Fibroblast of skin of back (primary cell): ENCODE results near the gene P2RX7.

Experiments
- DNase-seq: peaks from one replicate; pipeline ENCODE4 v3.0.0-alpha.2; 2013

P2RX7 gene

DNA sequence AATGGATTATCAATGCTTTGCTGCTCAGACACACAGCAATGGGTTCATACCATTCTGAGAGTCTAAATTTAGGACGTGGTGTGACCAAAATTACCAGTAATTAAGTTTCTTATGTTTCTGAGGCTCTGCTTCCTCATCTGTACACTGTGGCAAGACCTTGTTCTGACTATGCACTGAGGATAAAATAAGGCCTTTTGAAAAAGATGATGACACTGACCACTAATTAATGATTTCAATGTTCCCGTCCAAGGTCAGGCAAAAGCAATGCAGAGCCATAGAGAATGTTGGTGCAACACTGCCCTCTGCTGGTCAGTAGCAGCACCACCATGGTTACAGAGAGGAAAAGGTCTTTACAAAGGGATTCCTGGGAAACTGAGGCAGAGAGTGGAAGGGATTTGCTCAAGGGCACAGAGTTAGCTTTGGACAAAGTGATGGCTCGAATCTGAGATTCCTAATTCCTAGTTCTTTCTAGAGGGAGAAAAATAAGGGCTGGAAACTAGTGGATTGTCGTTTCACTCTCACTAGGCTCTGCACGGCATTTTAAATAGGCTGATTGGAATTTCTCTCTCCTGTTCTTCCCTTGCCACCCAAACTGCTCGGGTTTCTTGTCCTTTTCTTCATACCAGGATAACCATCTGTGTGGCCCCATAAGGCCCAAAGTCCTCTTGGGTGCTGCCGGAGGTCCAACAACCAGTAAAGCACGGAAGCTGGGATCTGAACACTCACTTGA, 22.3 kb upstream of the P2RX7 start:
- peak; percentile 63 for DNase-seq

- DNase-seq = no peak
Measured at GRCh38 chr12:121111684-121112083, 21.0 kb upstream of the P2RX7 start.

GRCh38 chr12:121112496-121112895, 20.2 kb upstream of the P2RX7 start:
- DNase-seq = no peak

GRCh38 chr12:121113057-121113456, 19.6 kb upstream of the P2RX7 start:
- DNase-seq = no peak

DNA sequence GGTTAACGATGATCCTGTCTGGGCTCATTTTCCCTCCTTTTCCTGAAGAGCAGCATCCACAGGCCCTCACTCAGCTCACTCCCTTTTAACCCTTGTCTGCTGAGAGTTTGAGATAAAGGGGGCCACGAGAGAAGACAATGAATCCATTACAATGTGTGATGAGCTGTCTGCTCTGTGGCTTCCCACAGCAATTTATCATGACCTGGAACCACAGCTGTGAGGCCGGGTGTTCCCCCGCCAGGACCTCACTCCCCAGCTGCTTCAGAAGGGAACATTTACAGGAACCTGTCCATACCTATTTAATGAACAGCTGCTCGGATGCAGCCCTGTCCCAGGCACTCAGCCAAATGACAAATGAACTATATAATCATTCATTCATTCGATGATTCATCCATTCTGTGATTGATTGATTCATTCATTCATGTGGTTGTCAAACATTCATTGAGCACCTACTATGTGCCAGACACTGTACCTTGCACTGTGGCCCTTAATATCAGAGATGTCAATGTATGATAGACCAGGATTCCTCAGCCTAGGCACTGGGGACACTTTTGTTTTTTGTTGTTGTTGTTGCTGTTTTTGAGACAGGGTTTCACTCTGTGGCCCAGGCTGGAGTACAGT, 18.5 kb upstream of the P2RX7 start:
- DNase-seq = no peak

DNA sequence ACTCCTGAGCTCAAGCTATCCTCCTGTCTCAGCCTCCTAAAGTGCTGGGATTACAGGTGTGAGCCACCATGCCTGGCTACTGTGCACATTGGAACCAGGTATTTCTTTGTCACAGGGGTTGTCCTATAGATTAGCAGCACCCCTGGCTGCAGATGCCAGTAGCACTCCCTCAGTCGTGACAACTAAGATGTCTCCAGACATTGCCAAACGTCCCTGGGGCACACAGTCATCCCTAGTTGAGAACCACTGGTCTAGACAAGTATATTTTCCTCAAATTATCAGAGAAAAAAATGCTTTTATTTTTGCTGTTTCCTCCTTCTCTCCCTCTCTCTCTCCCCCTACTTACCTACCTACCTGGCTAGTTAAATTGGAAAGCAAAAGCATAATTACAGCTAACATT, 17.9 kb upstream of the P2RX7 start:
- DNase-seq = no peak

- DNase-seq = no peak
Measured at GRCh38 chr12:121115530-121115929, 17.1 kb upstream of the P2RX7 start.

- DNase-seq = no peak
Measured at GRCh38 chr12:121116318-121117225, 16.1 kb upstream of the P2RX7 start.

DNA sequence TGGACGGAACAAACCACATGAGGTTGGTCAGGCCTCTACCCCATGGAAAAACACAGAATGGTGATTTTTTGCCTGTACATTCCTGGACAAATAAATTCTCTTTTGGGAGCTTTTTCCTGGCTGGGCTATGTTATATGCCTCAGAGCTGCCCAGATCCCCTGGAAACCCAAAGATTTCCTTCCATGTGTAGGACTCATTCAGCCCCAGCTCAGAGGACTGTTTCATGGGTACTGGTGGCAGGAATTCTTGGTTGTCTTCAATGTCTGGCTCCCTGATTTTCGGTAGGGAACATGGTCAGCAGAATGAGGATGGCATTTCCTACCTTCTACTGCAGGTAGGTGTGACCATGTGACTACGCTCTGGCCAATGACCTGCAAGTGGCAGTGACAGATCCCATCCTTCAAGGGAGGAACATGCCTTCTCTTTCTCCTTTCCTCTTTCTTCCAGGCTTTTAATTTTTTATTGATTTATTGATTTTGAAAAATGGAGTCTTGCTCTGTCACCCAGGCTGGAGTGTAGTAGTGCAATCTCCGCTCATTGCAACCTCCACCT, 15.4 kb upstream of the P2RX7 start:
- DNase-seq = no peak

- DNase-seq = no peak
Measured at GRCh38 chr12:121120323-121120722, 12.4 kb upstream of the P2RX7 start.

DNA sequence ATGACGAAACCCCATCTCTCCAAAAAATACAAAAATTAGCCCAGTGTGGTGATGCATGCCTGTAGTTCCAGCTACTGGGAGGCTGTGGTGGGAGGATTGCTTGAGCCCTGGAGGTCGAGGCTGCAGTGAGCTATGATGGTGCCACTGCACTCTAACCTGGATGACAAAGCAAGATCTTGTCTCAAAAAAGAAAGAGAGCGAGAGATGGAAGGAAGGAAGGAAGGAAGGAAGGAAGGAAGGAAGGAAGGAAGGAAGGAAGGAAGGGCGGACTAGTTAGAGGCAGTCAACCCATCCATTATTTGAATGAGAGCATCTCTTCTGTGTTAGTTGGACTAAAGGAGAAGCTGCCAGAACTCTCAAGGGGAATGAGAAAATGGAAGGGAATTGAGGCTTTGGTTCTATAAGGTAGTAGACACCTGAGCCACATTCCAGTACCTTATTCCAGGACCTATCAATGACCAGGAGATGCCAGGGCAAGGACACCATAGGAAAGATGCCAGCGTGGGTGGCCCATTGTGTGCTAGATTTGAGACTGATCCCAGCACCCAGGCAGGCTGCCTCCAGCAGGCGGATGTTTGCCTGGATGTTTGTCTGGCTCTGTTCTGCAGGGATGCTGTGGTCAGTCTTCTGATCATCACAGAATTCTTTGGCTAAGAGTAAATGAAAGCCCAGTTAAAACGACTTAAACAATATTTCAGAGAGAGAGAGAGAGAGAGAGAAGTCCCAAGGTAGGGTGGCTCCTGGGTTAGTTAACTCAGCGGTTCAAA, 11.5 kb upstream of the P2RX7 start:
- DNase-seq = no peak

- DNase-seq = no peak
Measured at GRCh38 chr12:121121805-121122204, 10.9 kb upstream of the P2RX7 start.

GRCh38 chr12:121123488-121123887, 9.2 kb upstream of the P2RX7 start:
- no peak for DNase-seq

DNA sequence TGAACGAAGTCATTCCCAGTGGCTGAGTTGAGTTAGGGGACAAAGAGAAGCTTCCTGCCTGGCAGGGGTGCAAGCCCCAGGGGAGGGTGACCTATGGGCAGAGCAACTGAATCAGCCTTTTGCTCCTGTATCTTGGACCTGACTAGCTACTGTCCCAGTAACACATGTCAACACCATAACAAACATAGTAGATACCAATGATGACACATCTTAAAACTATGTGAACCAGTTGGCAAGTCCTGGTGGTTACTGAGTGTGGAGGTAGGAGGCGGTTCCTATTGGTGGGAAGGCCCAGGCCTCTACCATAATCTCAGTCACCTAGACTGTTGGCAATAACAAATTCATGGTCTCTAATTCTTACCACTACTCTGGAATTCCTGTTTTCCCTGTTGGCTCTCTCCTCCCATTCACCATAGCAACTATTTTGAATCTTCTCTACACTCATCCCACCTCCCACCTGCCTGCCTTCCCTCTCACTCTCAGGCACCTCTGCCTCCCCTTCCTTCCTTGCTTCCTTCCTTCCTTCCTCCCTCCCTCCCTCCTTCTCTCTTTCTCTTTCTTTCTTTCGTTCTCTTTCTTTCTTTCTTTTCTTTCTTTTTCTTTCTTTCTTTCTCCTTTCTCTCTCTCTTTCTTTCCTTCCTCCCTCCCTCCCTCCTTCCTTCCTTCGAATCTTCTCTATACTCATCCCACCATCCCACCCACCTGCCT, 8.1 kb upstream of the P2RX7 start:
- DNase-seq = peak; percentile 83

GRCh38 chr12:121127501-121127900, 5.2 kb upstream of the P2RX7 start:
- no peak for DNase-seq

DNA sequence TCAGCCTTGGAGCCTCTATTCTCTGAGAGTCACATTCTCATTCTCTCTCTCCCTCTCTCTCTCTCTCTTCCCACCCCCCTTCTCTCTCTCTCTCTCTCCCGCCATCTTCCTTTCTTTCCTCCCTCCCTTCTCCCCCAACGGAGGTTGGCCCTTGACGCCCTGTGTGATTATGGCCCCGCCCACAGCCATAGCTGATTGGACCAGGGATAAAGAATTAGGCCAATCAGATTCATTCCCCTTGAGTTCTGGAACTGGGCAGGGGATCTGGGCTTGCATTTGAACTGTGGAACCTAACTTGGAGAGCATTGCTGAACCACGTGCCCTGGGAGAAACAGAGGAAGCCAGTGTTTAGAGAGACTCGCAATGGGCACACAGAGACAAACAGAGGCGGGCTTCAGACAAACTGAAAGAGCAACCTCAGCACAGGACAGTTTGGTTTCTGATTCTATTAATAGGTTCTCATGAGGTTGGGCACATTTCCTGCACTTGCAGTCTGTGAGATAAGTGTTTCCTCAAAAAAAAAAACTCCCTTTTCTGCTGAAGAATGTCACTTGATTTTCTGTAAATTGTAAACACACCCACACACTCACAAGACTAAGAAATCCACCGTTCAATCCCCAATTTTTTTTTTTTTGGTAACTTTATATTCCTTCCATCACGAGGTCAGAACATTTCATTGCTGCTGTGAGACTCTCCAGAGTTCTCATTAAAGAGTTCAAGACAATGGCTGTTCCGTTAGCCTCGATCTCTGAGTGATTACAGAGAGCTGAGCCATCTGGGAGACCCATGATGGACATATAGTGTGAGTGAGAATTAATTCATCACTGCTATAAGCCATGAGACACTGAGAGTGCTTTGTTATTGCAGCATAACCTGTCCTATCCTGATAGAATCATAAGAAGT, 3.5 kb upstream of the P2RX7 start:
- DNase-seq = peak; percentile 24

GRCh38 chr12:121129811-121130147, 2.9 kb upstream of the P2RX7 start:
- DNase-seq = no peak

GRCh38 chr12:121130866-121131373, 1.8 kb upstream of the P2RX7 start:
- no peak for DNase-seq

- DNase-seq = no peak
Measured at GRCh38 chr12:121131941-121132341, 735 bp upstream of the P2RX7 start.

DNA sequence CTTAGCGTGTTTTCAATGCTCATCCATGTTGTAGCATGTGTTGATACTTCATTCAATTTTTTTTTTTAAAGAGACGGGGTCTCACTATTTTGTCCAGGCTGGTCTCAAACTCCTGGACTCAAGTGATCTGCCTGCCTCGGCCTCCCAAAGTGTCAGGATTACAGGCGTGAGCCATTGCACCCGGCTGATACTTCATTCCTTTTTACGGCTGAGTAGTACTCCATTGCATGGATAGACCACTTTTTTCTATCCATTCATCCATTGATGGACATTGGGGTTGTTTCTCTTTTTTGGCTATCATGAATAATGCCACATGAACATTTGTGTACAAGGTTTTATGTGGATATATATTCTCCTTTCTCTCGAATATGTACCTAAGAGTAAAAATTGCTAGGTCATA, 1.2 kb downstream of the P2RX7 start:
- DNase-seq = no peak

DNA sequence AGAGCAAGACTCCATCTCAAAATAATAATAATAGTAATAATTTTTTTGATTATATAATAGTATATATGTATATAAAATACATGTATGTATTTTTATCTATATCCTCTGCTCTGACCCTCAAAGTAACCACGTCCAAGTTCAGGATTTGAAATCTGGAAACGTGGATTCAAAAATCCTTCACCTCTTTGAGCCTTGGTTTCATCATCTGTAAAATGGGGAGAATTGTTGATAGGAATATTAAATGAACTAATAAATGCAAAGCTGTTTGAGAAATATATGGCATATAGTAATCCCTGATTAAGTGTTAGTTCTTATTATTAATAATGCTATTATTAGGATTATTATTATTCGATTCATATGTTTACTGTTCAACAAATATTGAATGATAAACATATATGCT, 2.6 kb downstream of the P2RX7 start:
- DNase-seq = no peak
